H9 (cell line): ENCODE data around the gene ITSN2. TPM values are rescaled to one million over a fixed set of nuclear protein-coding genes. Genes with fewer than 3 reads are reported as not detected.

Source experiments
- DNase-seq: peaks from one replicate; pipeline ENCODE4 v3.0.0-alpha.2; 2017
- H2AFZ ChIP-seq: one replicate; pipeline ENCODE4 v1.6.1; 2013; ENCODE audit warnings: mild to moderate bottlenecking, low read length, control low read depth, moderate library complexity
- H2AK5ac ChIP-seq: 2 replicates; pipeline ENCODE4 v1.6.1; 2013; ENCODE audit warnings: low read length, control low read depth, mixed read lengths; ENCODE audit not compliant: insufficient read length
- H2BK120ac ChIP-seq: one replicate; pipeline ENCODE4 v1.6.1; 2013; ENCODE audit warnings: low read depth, mild to moderate bottlenecking, low read length, control low read depth, inconsistent platforms; ENCODE audit not compliant: poor library complexity, severe bottlenecking
- H2BK12ac ChIP-seq: 2 replicates; pipeline ENCODE4 v1.6.1; 2013; ENCODE audit warnings: low read length, control low read depth, mixed read lengths, low read depth; ENCODE audit not compliant: insufficient read length
- H2BK15ac ChIP-seq: 2 replicates; pipeline ENCODE4 v1.6.1; 2013; ENCODE audit warnings: low read depth, low read length, control low read depth
- H2BK20ac ChIP-seq: one replicate; pipeline ENCODE4 v1.6.1; 2013; ENCODE audit warnings: low read depth, mild to moderate bottlenecking, low read length, control low read depth, inconsistent platforms; ENCODE audit not compliant: poor library complexity, severe bottlenecking
- H2BK5ac ChIP-seq: 2 replicates; pipeline ENCODE4 v1.6.1; 2013; ENCODE audit warnings: low read length, control low read depth, mixed read lengths; ENCODE audit not compliant: insufficient read length
- H3K14ac ChIP-seq: 2 replicates; pipeline ENCODE4 v1.6.1; 2013; ENCODE audit warnings: low read length, control low read depth; ENCODE audit not compliant: insufficient read depth
- H3K18ac ChIP-seq: 2 replicates; pipeline ENCODE4 v1.6.1; 2013; ENCODE audit warnings: low read depth, mild to moderate bottlenecking, mixed read lengths, low read length, control low read depth; ENCODE audit not compliant: insufficient read length
- H3K23ac ChIP-seq: 2 replicates; pipeline ENCODE4 v1.6.1; 2013; ENCODE audit warnings: low read length, control low read depth, mixed read lengths, low read depth; ENCODE audit not compliant: insufficient read length
- H3K23me2 ChIP-seq: 2 replicates; pipeline ENCODE4 v1.6.1; 2013; ENCODE audit warnings: low read depth, mild to moderate bottlenecking, mixed read lengths, low read length, control low read depth; ENCODE audit not compliant: insufficient read length, poor library complexity, severe bottlenecking
- H3K27ac ChIP-seq: 2 replicates; pipeline ENCODE4 v1.5.1; 2013; ENCODE audit warnings: low read length, control low read depth, mixed read lengths, low read depth; ENCODE audit not compliant: insufficient read length
- H3K27me3 ChIP-seq: 2 replicates; pipeline ENCODE4 v1.6.1; 2013; ENCODE audit warnings: low read length, control low read depth, inconsistent platforms; ENCODE audit not compliant: insufficient read depth
- H3K4ac ChIP-seq: 2 replicates; pipeline ENCODE4 v1.6.1; 2013; ENCODE audit warnings: low read depth, mild to moderate bottlenecking, control low read depth, inconsistent platforms, low read length, moderate library complexity
- H3K4me1 ChIP-seq: 2 replicates; pipeline ENCODE4 v1.6.1; 2013; ENCODE audit warnings: low read length, control low read depth, inconsistent platforms; ENCODE audit not compliant: insufficient read depth
- H3K4me2 ChIP-seq: 2 replicates; pipeline ENCODE4 v1.6.1; 2013; ENCODE audit warnings: low read length, control low read depth, mixed read lengths; ENCODE audit not compliant: insufficient read length, insufficient read depth
- H3K56ac ChIP-seq: 2 replicates; pipeline ENCODE4 v1.6.1; 2013; ENCODE audit warnings: low read depth, mild to moderate bottlenecking, mixed read lengths, low read length, control low read depth; ENCODE audit not compliant: insufficient read length
- H3K79me1 ChIP-seq: 2 replicates; pipeline ENCODE4 v1.6.1; 2013; ENCODE audit warnings: low read depth, mild to moderate bottlenecking, moderate library complexity, low read length, control low read depth, inconsistent platforms; ENCODE audit not compliant: insufficient read depth, poor library complexity, severe bottlenecking
- H3K79me2 ChIP-seq: 2 replicates; pipeline ENCODE4 v1.6.1; 2013; ENCODE audit warnings: low read length, control low read depth, inconsistent platforms; ENCODE audit not compliant: insufficient read depth
- H3K9ac ChIP-seq: 2 replicates; pipeline ENCODE4 v1.6.1; 2013; ENCODE audit warnings: low read length, control low read depth, mixed read lengths; ENCODE audit not compliant: insufficient read length; ENCODE audit errors: extremely low read depth
- H3K9me3 ChIP-seq: one replicate; pipeline ENCODE4 v1.6.1; 2013; ENCODE audit warnings: low read depth, low read length, inconsistent platforms; ENCODE audit not compliant: control insufficient read depth
- H3T11ph ChIP-seq: one replicate; pipeline ENCODE4 v1.6.1; 2013; ENCODE audit warnings: mild to moderate bottlenecking, low read length, control low read depth, inconsistent platforms
- H4K20me1 ChIP-seq: one replicate; pipeline ENCODE4 v1.6.1; 2013; ENCODE audit not compliant: control insufficient read depth, insufficient read length, insufficient read depth
- H4K5ac ChIP-seq: 2 replicates; pipeline ENCODE4 v1.6.1; 2013; ENCODE audit warnings: low read depth, mild to moderate bottlenecking, mixed read lengths, low read length, control low read depth; ENCODE audit not compliant: insufficient read length
- H4K8ac ChIP-seq: replicated peaks from 2 replicates; pipeline ENCODE4 v1.6.1; 2013; ENCODE audit warnings: low read length, control low read depth, mixed read lengths, low read depth; ENCODE audit not compliant: insufficient read length
- H4K91ac ChIP-seq: 2 replicates; pipeline ENCODE4 v1.6.1; 2013; ENCODE audit warnings: low read depth, mild to moderate bottlenecking, moderate library complexity, mixed read lengths, low read length, control low read depth; ENCODE audit not compliant: insufficient read length
- H3K27ac Mint-ChIP-seq, 3 experiments: 2 replicates in 2 of 3; 3 replicates in 1 of 3; pipeline ENCODE4 v1.8.0; 2020 to 2021; ENCODE audit warnings: mixed read lengths in 3 of 3, mild to moderate bottlenecking in 1 of 3, moderate library complexity in 1 of 3
- H3K27me3 Mint-ChIP-seq: 2 replicates; pipeline ENCODE4 v1.8.0; 2021; ENCODE audit warnings: low read depth, mild to moderate bottlenecking, moderate library complexity, mixed read lengths
- H3K36me3 Mint-ChIP-seq, 3 experiments: 2 replicates in 2 of 3; 3 replicates in 1 of 3; pipeline ENCODE4 v1.8.0; 2020 to 2021; ENCODE audit warnings: low read depth in 3 of 3, mixed read lengths in 3 of 3; ENCODE audit not compliant: insufficient read depth in 1 of 3
- H3K4me1 Mint-ChIP-seq, 2 experiments: 2 replicates each; pipeline ENCODE4 v1.8.0; 2020; ENCODE audit warnings: mixed read lengths in 2 of 2
- H3K4me3 Mint-ChIP-seq, 2 experiments: 2 replicates in 1 of 2; 3 replicates in 1 of 2; pipeline ENCODE4 v1.8.0; 2020 to 2021; ENCODE audit warnings: mild to moderate bottlenecking in 2 of 2, mixed read lengths in 2 of 2, moderate library complexity in 1 of 2
- H3K9me3 Mint-ChIP-seq, 2 experiments: 2 replicates in 1 of 2; 3 replicates in 1 of 2; pipeline ENCODE4 v1.8.0; 2020; ENCODE audit warnings: mild to moderate bottlenecking in 2 of 2, mixed read lengths in 2 of 2, moderate library complexity in 1 of 2
- WGBS: extraction: QIAGEN DNeasy Blood & Tissue Kit; methylation state at CpG from one replicate; pipeline ENCODE4 v1.1.7; 2013; ENCODE audit warnings: missing lambda C conversion rate, low lambda C conversion rate, mixed read lengths; ENCODE audit not compliant: insufficient read length; ENCODE audit errors: extremely low coverage; 5-methylcytosine and 5-hydroxymethylcytosine counted together
- total RNA-seq: library from RNA; stranded (reverse); gene quantifications from 2 replicates; pipeline ENCODE4 v1.2.1, GENCODE V29; 2021
- TF ChIP-seq, protein P1 (sequence below): fragments of 200-600 bp; sonication (generic); conservative IDR thresholded peaks from 3 replicates; pipeline ENCODE4 v1.8.0; 2021; ENCODE audit warnings: antibody characterized with exemption, mild to moderate bottlenecking

Gene ITSN2
- total RNA-seq, 1 experiment from 2014 or later: 17.0 TPM

DNA sequence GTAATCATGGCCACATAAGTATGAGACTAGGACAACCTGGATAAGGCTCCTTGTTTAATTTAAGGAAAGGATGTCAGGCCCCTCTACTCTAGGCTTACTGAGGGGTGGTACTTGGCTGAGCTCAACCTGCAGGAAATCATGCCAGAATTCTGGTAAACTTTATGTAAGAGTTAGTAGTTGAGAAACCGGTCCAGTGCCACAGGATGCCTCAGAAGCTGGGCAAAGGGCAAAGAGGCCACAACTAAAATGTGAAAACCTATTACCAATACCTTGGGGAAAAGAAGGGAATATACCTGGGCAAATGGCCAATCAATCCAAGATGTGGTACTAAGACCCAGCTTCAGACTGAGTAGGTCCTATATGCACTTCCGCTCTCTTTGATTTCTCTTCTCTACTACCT, 86.7 kb downstream of the ITSN2 start:
- no peak overlapping the region for H3K56ac ChIP-seq
- no peak overlapping the region for H3K4me3 Mint-ChIP-seq
- no peak overlapping the region for H2BK12ac ChIP-seq
- no peaks in the 10 kb centered on the region for H3K9me3 ChIP-seq
- H3K27ac ChIP-seq: no peak overlapping the region
- no CpG with 5 or more reads among the region's 2 CpGs for WGBS
- no peak overlapping the region for H2BK15ac ChIP-seq
- H2BK120ac ChIP-seq: no peak overlapping the region
- no peaks in the 10 kb centered on the region for H3K79me2 ChIP-seq
- no peak overlapping the region for H3K23ac ChIP-seq
- no peak overlapping the region for H3K4ac ChIP-seq
- H4K8ac ChIP-seq: no peak overlapping the region
- no peak overlapping the region for H4K91ac ChIP-seq
- no peak overlapping the region for H2AK5ac ChIP-seq
- H3K79me1 ChIP-seq: no peaks in the 10 kb centered on the region
- peaks cover 6 to 8% of the 10 kb centered on the region in 2 experiments for H3K4me1 Mint-ChIP-seq
- H2BK20ac ChIP-seq: no peak overlapping the region
- no peak overlapping the region for H2AFZ ChIP-seq
- no peaks in the 10 kb centered on the region for H4K20me1 ChIP-seq
- no peak overlapping the region for H2BK5ac ChIP-seq
- TF ChIP-seq, protein P1, sequence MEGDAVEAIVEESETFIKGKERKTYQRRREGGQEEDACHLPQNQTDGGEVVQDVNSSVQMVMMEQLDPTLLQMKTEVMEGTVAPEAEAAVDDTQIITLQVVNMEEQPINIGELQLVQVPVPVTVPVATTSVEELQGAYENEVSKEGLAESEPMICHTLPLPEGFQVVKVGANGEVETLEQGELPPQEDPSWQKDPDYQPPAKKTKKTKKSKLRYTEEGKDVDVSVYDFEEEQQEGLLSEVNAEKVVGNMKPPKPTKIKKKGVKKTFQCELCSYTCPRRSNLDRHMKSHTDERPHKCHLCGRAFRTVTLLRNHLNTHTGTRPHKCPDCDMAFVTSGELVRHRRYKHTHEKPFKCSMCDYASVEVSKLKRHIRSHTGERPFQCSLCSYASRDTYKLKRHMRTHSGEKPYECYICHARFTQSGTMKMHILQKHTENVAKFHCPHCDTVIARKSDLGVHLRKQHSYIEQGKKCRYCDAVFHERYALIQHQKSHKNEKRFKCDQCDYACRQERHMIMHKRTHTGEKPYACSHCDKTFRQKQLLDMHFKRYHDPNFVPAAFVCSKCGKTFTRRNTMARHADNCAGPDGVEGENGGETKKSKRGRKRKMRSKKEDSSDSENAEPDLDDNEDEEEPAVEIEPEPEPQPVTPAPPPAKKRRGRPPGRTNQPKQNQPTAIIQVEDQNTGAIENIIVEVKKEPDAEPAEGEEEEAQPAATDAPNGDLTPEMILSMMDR: no peak
- no peaks in the 10 kb centered on the region for H3K9me3 Mint-ChIP-seq
- no peak overlapping the region for H3K9ac ChIP-seq
- H3K27ac Mint-ChIP-seq: no peak overlapping the region
- H4K5ac ChIP-seq: no peak overlapping the region
- DNase-seq: no peak
- H3K27me3 ChIP-seq: no peaks in the 10 kb centered on the region
- no peak overlapping the region for H3K14ac ChIP-seq
- H3K23me2 ChIP-seq: no peaks in the 10 kb centered on the region
- peaks cover 0 to 8% (median 0%) of the 10 kb centered on the region in 3 experiments; a peak in 2 of 7 replicates for H3K36me3 Mint-ChIP-seq
- no peak overlapping the region for H3K4me2 ChIP-seq
- no peaks in the 10 kb centered on the region for H3K27me3 Mint-ChIP-seq
- no peak overlapping the region for H3K18ac ChIP-seq
- no peak overlapping the region for H3T11ph ChIP-seq
- H3K4me1 ChIP-seq: peaks cover 4% of the 10 kb centered on the region; the same call in 1 of the 2 replicates
